H9 (cell line): ENCODE measurements around the gene PPFIBP2. TPM values are rescaled to one million over a fixed set of nuclear protein-coding genes. Genes with fewer than 3 reads are reported as not detected.

Source experiments
- DNase-seq: peaks from one replicate; pipeline ENCODE4 v3.0.0-alpha.2; 2017
- H2AFZ ChIP-seq: one replicate; pipeline ENCODE4 v1.6.1; 2013; ENCODE audit warnings: mild to moderate bottlenecking, low read length, control low read depth, moderate library complexity
- H2AK5ac ChIP-seq: 2 replicates; pipeline ENCODE4 v1.6.1; 2013; ENCODE audit warnings: low read length, control low read depth, mixed read lengths; ENCODE audit not compliant: insufficient read length
- H2BK120ac ChIP-seq: one replicate; pipeline ENCODE4 v1.6.1; 2013; ENCODE audit warnings: low read depth, mild to moderate bottlenecking, low read length, control low read depth, inconsistent platforms; ENCODE audit not compliant: poor library complexity, severe bottlenecking
- H2BK12ac ChIP-seq: 2 replicates; pipeline ENCODE4 v1.6.1; 2013; ENCODE audit warnings: low read length, control low read depth, mixed read lengths, low read depth; ENCODE audit not compliant: insufficient read length
- H2BK15ac ChIP-seq: 2 replicates; pipeline ENCODE4 v1.6.1; 2013; ENCODE audit warnings: low read depth, low read length, control low read depth
- H2BK20ac ChIP-seq: one replicate; pipeline ENCODE4 v1.6.1; 2013; ENCODE audit warnings: low read depth, mild to moderate bottlenecking, low read length, control low read depth, inconsistent platforms; ENCODE audit not compliant: poor library complexity, severe bottlenecking
- H2BK5ac ChIP-seq: 2 replicates; pipeline ENCODE4 v1.6.1; 2013; ENCODE audit warnings: low read length, control low read depth, mixed read lengths; ENCODE audit not compliant: insufficient read length
- H3K14ac ChIP-seq: 2 replicates; pipeline ENCODE4 v1.6.1; 2013; ENCODE audit warnings: low read length, control low read depth; ENCODE audit not compliant: insufficient read depth
- H3K18ac ChIP-seq: 2 replicates; pipeline ENCODE4 v1.6.1; 2013; ENCODE audit warnings: low read depth, mild to moderate bottlenecking, mixed read lengths, low read length, control low read depth; ENCODE audit not compliant: insufficient read length
- H3K23ac ChIP-seq: 2 replicates; pipeline ENCODE4 v1.6.1; 2013; ENCODE audit warnings: low read length, control low read depth, mixed read lengths, low read depth; ENCODE audit not compliant: insufficient read length
- H3K23me2 ChIP-seq: 2 replicates; pipeline ENCODE4 v1.6.1; 2013; ENCODE audit warnings: low read depth, mild to moderate bottlenecking, mixed read lengths, low read length, control low read depth; ENCODE audit not compliant: insufficient read length, poor library complexity, severe bottlenecking
- H3K27ac ChIP-seq: 2 replicates; pipeline ENCODE4 v1.5.1; 2013; ENCODE audit warnings: low read length, control low read depth, mixed read lengths, low read depth; ENCODE audit not compliant: insufficient read length
- H3K27me3 ChIP-seq: 2 replicates; pipeline ENCODE4 v1.6.1; 2013; ENCODE audit warnings: low read length, control low read depth, inconsistent platforms; ENCODE audit not compliant: insufficient read depth
- H3K4ac ChIP-seq: 2 replicates; pipeline ENCODE4 v1.6.1; 2013; ENCODE audit warnings: low read depth, mild to moderate bottlenecking, control low read depth, inconsistent platforms, low read length, moderate library complexity
- H3K4me1 ChIP-seq: 2 replicates; pipeline ENCODE4 v1.6.1; 2013; ENCODE audit warnings: low read length, control low read depth, inconsistent platforms; ENCODE audit not compliant: insufficient read depth
- H3K4me2 ChIP-seq: 2 replicates; pipeline ENCODE4 v1.6.1; 2013; ENCODE audit warnings: low read length, control low read depth, mixed read lengths; ENCODE audit not compliant: insufficient read length, insufficient read depth
- H3K56ac ChIP-seq: 2 replicates; pipeline ENCODE4 v1.6.1; 2013; ENCODE audit warnings: low read depth, mild to moderate bottlenecking, mixed read lengths, low read length, control low read depth; ENCODE audit not compliant: insufficient read length
- H3K79me1 ChIP-seq: 2 replicates; pipeline ENCODE4 v1.6.1; 2013; ENCODE audit warnings: low read depth, mild to moderate bottlenecking, moderate library complexity, low read length, control low read depth, inconsistent platforms; ENCODE audit not compliant: insufficient read depth, poor library complexity, severe bottlenecking
- H3K79me2 ChIP-seq: 2 replicates; pipeline ENCODE4 v1.6.1; 2013; ENCODE audit warnings: low read length, control low read depth, inconsistent platforms; ENCODE audit not compliant: insufficient read depth
- H3K9ac ChIP-seq: 2 replicates; pipeline ENCODE4 v1.6.1; 2013; ENCODE audit warnings: low read length, control low read depth, mixed read lengths; ENCODE audit not compliant: insufficient read length; ENCODE audit errors: extremely low read depth
- H3K9me3 ChIP-seq: one replicate; pipeline ENCODE4 v1.6.1; 2013; ENCODE audit warnings: low read depth, low read length, inconsistent platforms; ENCODE audit not compliant: control insufficient read depth
- H3T11ph ChIP-seq: one replicate; pipeline ENCODE4 v1.6.1; 2013; ENCODE audit warnings: mild to moderate bottlenecking, low read length, control low read depth, inconsistent platforms
- H4K20me1 ChIP-seq: one replicate; pipeline ENCODE4 v1.6.1; 2013; ENCODE audit not compliant: control insufficient read depth, insufficient read length, insufficient read depth
- H4K5ac ChIP-seq: 2 replicates; pipeline ENCODE4 v1.6.1; 2013; ENCODE audit warnings: low read depth, mild to moderate bottlenecking, mixed read lengths, low read length, control low read depth; ENCODE audit not compliant: insufficient read length
- H4K8ac ChIP-seq: replicated peaks from 2 replicates; pipeline ENCODE4 v1.6.1; 2013; ENCODE audit warnings: low read length, control low read depth, mixed read lengths, low read depth; ENCODE audit not compliant: insufficient read length
- H4K91ac ChIP-seq: 2 replicates; pipeline ENCODE4 v1.6.1; 2013; ENCODE audit warnings: low read depth, mild to moderate bottlenecking, moderate library complexity, mixed read lengths, low read length, control low read depth; ENCODE audit not compliant: insufficient read length
- H3K27ac Mint-ChIP-seq, 3 experiments: 2 replicates in 2 of 3; 3 replicates in 1 of 3; pipeline ENCODE4 v1.8.0; 2020 to 2021; ENCODE audit warnings: mixed read lengths in 3 of 3, mild to moderate bottlenecking in 1 of 3, moderate library complexity in 1 of 3
- H3K27me3 Mint-ChIP-seq: 2 replicates; pipeline ENCODE4 v1.8.0; 2021; ENCODE audit warnings: low read depth, mild to moderate bottlenecking, moderate library complexity, mixed read lengths
- H3K36me3 Mint-ChIP-seq, 3 experiments: 2 replicates in 2 of 3; 3 replicates in 1 of 3; pipeline ENCODE4 v1.8.0; 2020 to 2021; ENCODE audit warnings: low read depth in 3 of 3, mixed read lengths in 3 of 3; ENCODE audit not compliant: insufficient read depth in 1 of 3
- H3K4me1 Mint-ChIP-seq, 2 experiments: 2 replicates each; pipeline ENCODE4 v1.8.0; 2020; ENCODE audit warnings: mixed read lengths in 2 of 2
- H3K4me3 Mint-ChIP-seq, 2 experiments: 2 replicates in 1 of 2; 3 replicates in 1 of 2; pipeline ENCODE4 v1.8.0; 2020 to 2021; ENCODE audit warnings: mild to moderate bottlenecking in 2 of 2, mixed read lengths in 2 of 2, moderate library complexity in 1 of 2
- H3K9me3 Mint-ChIP-seq, 2 experiments: 2 replicates in 1 of 2; 3 replicates in 1 of 2; pipeline ENCODE4 v1.8.0; 2020; ENCODE audit warnings: mild to moderate bottlenecking in 2 of 2, mixed read lengths in 2 of 2, moderate library complexity in 1 of 2
- CTCF ChIP-seq: fragments of 200-600 bp; sonication (generic); conservative IDR thresholded peaks from 3 replicates; pipeline ENCODE4 v1.8.0; 2021; ENCODE audit warnings: antibody characterized with exemption, mild to moderate bottlenecking
- WGBS: extraction: QIAGEN DNeasy Blood & Tissue Kit; methylation state at CpG from one replicate; pipeline ENCODE4 v1.1.7; 2013; ENCODE audit warnings: missing lambda C conversion rate, low lambda C conversion rate, mixed read lengths; ENCODE audit not compliant: insufficient read length; ENCODE audit errors: extremely low coverage; 5-methylcytosine and 5-hydroxymethylcytosine counted together
- total RNA-seq: library from RNA; stranded (reverse); gene quantifications from 2 replicates; pipeline ENCODE4 v1.2.1, GENCODE V29; 2021

Gene PPFIBP2
- total RNA-seq, 1 experiment from 2014 or later, result 8.3 TPM

DNA sequence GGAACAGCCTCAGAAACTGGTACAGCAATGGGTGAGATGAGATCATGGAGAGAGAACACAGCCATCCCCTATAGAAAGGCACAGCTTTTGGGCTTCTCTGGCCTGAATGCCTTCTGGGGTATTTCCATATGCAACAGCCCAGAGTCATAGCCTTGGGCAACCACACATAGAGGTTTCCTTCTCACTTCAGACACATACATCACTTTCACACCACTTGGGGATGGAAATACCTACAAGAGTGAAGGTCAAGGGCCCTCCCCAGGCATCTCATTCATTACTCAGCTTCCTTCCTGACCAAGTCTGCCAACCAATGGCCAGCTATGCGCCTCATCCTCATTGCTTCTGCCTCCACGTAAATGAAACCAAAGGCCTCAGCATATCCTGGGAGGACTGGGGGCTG lies 46.1 kb upstream of the PPFIBP2 start:
- Histone ChIP-seq H3K79me2 (no peaks in the 10 kb centered on the region), H3K23ac (no peak overlapping the region), H2BK120ac (no peak overlapping the region), H4K5ac (no peak overlapping the region), H3K18ac (no peak overlapping the region), H3K27me3 (no peaks in the 10 kb centered on the region), H3K9ac (no peak overlapping the region), H3T11ph (no peak overlapping the region), H4K20me1 (no peaks in the 10 kb centered on the region), H3K4ac (no peak overlapping the region), H2BK12ac (no peak overlapping the region), H4K8ac (no peak overlapping the region), H2AFZ (no peak overlapping the region), H3K14ac (no peak overlapping the region), H3K79me1 (no peaks in the 10 kb centered on the region), H2BK15ac (no peak overlapping the region), H3K9me3 (no peaks in the 10 kb centered on the region), H2BK5ac (no peak overlapping the region), H3K4me2 (no peak overlapping the region), H2BK20ac (no peak overlapping the region), H2AK5ac (no peak overlapping the region), H4K91ac (no peak overlapping the region), H3K4me1 (0 out of 2 replicates have a peak, but pooled peaks cover 3% of the 10 kb centered on the region), H3K23me2 (no peaks in the 10 kb centered on the region), H3K27ac (no peak overlapping the region), H3K56ac (no peak overlapping the region)
- Mint-ChIP-seq H3K27ac (no peak overlapping the region), H3K27me3 (no peaks in the 10 kb centered on the region), H3K36me3 (no peaks in the 10 kb centered on the region), H3K4me1 (peaks cover 0 to 4% of the 10 kb centered on the region in 2 experiments; a peak in 2 of 4 replicates), H3K9me3 (no peaks in the 10 kb centered on the region; a peak in 1 of 5 replicates), H3K4me3 (no peak overlapping the region)
- TF ChIP-seq CTCF, result no peak
- no CpG with 5 or more reads among the region's 2 CpGs for WGBS
- DNase-seq, result no peak
